Activated CD8-positive, alpha-beta memory T cell treated with anti-CD3 and anti-CD28 coated beads, Interleukin-2, amount 10 ng/mL, durations not matched to agents 7 days and 5 days (primary cell): ENCODE data around the gene ZNF317. TPM values are rescaled to one million over a fixed set of nuclear protein-coding genes. Genes with fewer than 3 reads are reported as not detected.

Experiments
- ATAC-seq: fragments of 150-1000 bp; cut with Tn5 transposase; one replicate; pipeline ENCODE4 v1.10.0; 2021; ENCODE audit warnings: moderate library complexity
- CTCF ChIA-PET: fragments of 350-600 bp; sonication (Branson Sonifier 250); formaldehyde crosslinking; loops from one replicate; lab custom pipeline; 2021; ENCODE audit warnings: antibody characterized with exemption; lab: Charles Lee
- DNase-seq: peaks from one replicate; pipeline ENCODE4 v3.0.0-alpha.2; 2020
- H3K27ac Mint-ChIP-seq: one replicate; pipeline ENCODE4 v1.8.0; 2021; ENCODE audit warnings: mild to moderate bottlenecking, mixed read lengths
- H3K27me3 Mint-ChIP-seq: one replicate; pipeline ENCODE4 v1.8.0; 2021; ENCODE audit warnings: mixed read lengths
- H3K36me3 Mint-ChIP-seq: one replicate; pipeline ENCODE4 v1.8.0; 2021; ENCODE audit warnings: mild to moderate bottlenecking, mixed read lengths
- H3K4me1 Mint-ChIP-seq: one replicate; pipeline ENCODE4 v1.8.0; 2021; ENCODE audit warnings: mixed read lengths
- H3K4me3 Mint-ChIP-seq: one replicate; pipeline ENCODE4 v1.8.0; 2021; ENCODE audit warnings: mild to moderate bottlenecking, moderate library complexity, mixed read lengths
- H3K9me3 Mint-ChIP-seq: one replicate; pipeline ENCODE4 v1.8.0; 2022; ENCODE audit warnings: low read depth, mixed read lengths
- total RNA-seq, 2 experiments: library from RNA; stranded (reverse); gene quantifications; one replicate each; pipeline ENCODE4 v1.2.3, GENCODE V29; 2021

The ZNF317 gene
- 10 to 100 TPM; 36.8 to 44.5 TPM for total RNA-seq

GRCh38 chr19:9140159-9140874, at the start of gene ZNF317:
Gene ZNF317 (plus strand): TSS chr19:9140397. CDS start chr19:9156017, 15,620 bp downstream.
- H3K27ac Mint-ChIP-seq = peak within 1 kb of the TSS; percentile 94
- peak within 1 kb of the TSS; percentile 100 for H3K4me3 Mint-ChIP-seq
- H3K36me3 Mint-ChIP-seq = peaks cover 38% of the 10 kb centered on the region
- H3K27me3 Mint-ChIP-seq = no peaks in the 10 kb centered on the region
- DNase-seq (peak; percentile 95), ATAC-seq (peak; percentile 96)
- H3K4me1 Mint-ChIP-seq = peaks cover 33% of the 10 kb centered on the region
- CTCF ChIA-PET = no interaction called here
- peaks cover 9% of the 10 kb centered on the region for H3K9me3 Mint-ChIP-seq

DNA sequence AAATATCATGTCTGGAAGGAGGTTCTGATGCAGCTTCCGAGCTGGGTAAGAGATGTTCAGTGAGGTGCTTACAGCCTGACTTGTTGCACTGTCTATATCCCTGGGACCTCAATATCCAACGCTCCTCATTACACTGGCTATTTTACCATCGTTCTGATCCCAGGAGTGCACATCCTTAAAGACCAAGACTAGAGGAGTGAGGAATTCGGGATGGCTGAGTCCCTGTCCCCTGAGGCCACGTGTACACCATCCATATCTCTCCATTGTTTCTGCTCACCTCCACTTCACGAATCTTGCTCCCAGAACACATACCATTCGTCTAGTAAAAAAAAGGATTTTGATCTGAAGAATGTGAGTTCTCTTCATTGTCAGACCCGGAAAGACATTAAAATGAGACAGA, 32.8 kb upstream of the ZNF317 start, which contains the start of gene OR7G2:
OR7G2 (minus strand) TSS at position 101 of the 400 bp plus-strand sequence. CDS start 4,232 bp downstream, outside the sequence.
- no peaks in the 10 kb centered on the region for H3K4me1 Mint-ChIP-seq
- H3K27me3 Mint-ChIP-seq = peaks cover 3% of the 10 kb centered on the region
- H3K36me3 Mint-ChIP-seq = no peaks in the 10 kb centered on the region
- CTCF ChIA-PET = no interaction called here
- H3K4me3 Mint-ChIP-seq = no peak within 1 kb of the TSS
- H3K27ac Mint-ChIP-seq = no peak within 1 kb of the TSS
- ATAC-seq (no peak), DNase-seq (no peak)
- H3K9me3 Mint-ChIP-seq = no peaks in the 10 kb centered on the region

DNA sequence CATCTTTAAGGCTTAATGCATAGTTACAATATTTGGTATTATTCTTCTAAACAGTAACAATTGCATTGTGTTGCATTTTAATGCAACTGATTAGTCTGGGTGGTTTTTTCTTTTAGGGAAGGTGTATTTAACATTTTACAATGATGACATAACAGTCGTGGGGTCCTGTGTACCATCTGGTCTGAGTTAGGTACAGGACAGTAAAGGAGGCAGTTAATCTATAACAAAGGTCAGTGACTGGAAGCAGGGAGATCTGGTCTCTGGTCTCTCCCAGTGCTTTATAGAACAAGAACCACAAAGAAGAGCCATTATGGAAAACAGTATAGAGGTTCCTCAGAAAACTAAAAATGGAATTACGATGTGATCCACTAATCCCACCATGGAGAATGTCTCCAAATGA, 30.2 kb upstream of the ZNF317 start:
- Mint-ChIP-seq H3K36me3 (no peaks in the 10 kb centered on the region), H3K27ac (no peak overlapping the region), H3K9me3 (no peaks in the 10 kb centered on the region), H3K4me1 (no peaks in the 10 kb centered on the region), H3K4me3 (no peak overlapping the region), H3K27me3 (peaks cover 3% of the 10 kb centered on the region)
- ATAC-seq (no peak), DNase-seq (no peak)
- CTCF ChIA-PET = no interaction called here

DNA sequence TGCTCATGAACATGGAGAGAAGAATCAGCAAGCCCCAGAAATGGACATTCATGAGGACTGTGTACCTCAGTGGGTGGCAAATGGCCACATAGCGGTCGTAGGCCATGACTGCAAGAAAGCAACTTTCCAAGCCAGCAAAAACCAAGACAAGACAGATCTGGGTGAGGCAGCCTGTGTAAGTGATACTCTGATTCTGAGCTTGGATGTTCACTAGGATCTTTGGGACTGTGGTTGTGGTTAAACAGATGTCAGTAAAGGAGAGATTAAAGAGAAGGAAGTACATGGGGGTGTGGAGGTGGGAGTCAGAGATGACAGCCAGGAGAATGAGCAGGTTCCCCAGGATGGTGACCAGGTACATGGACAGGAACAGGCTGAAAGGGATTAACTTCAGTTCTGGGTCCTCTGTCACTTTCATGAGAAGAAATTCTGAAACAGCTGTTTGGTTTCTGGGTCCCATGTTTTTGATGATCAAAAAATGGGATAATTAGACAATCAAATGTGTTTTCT, 24.8 kb upstream of the ZNF317 start, which contains the start of gene OR7G1:
OR7G1 (minus strand) TSS at position 457 of the 507 bp plus-strand sequence; CDS start at position 457, 0 bp downstream.
- H3K9me3 Mint-ChIP-seq = no peaks in the 10 kb centered on the region
- H3K4me3 Mint-ChIP-seq = no peak within 1 kb of the TSS
- CTCF ChIA-PET = no interaction called here
- H3K4me1 Mint-ChIP-seq = no peaks in the 10 kb centered on the region
- H3K27ac Mint-ChIP-seq = no peak within 1 kb of the TSS
- no peaks in the 10 kb centered on the region for H3K36me3 Mint-ChIP-seq
- peaks cover 2% of the 10 kb centered on the region for H3K27me3 Mint-ChIP-seq
- no peak for DNase-seq
- no peak for ATAC-seq

- Mint-ChIP-seq H3K36me3 (no peaks in the 10 kb centered on the region), H3K27me3 (peaks cover 2% of the 10 kb centered on the region), H3K4me3 (no peak overlapping the region), H3K27ac (no peak overlapping the region), H3K4me1 (no peaks in the 10 kb centered on the region), H3K9me3 (no peaks in the 10 kb centered on the region)
- DNase-seq = no peak
- no peak for ATAC-seq
- CTCF ChIA-PET = no interaction called here
Observed at GRCh38 chr19:9116547-9116946, 23.6 kb upstream of the ZNF317 start.

- CTCF ChIA-PET = no interaction called here
- Mint-ChIP-seq H3K9me3 (no peaks in the 10 kb centered on the region), H3K36me3 (no peaks in the 10 kb centered on the region), H3K27ac (no peak within 1 kb of the TSS), H3K4me3 (no peak within 1 kb of the TSS), H3K4me1 (peaks cover 8% of the 10 kb centered on the region), H3K27me3 (no peaks in the 10 kb centered on the region)
- DNase-seq (no peak), ATAC-seq (no peak)
Observed at GRCh38 chr19:9126900-9127405, 13.2 kb upstream of the ZNF317 start, which contains the start of gene OR7G3. Gene OR7G3 (minus strand): TSS chr19:9126950. CDS start chr19:9126950, 0 bp downstream.

DNA sequence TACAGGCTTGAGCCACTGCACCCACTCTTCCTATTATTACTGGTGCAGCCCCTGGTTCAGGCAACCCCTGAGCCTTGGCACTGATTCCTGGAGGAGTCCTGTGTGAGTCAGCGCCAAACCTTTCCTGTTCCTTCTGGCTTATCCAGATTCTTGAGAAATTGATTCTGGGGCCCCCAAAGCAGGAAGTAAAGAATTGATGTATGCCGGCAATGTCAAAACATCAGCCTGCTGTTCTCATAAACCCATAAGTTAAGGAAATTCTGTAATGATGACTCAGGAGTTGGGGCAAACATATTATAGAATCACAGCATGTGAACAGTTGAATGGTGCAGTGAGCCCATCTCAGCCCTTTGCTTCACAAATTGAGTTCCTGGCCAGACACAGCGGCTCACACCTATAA, 12.0 kb upstream of the ZNF317 start:
- CTCF ChIA-PET = no interaction called here
- H3K9me3 Mint-ChIP-seq = no peaks in the 10 kb centered on the region
- DNase-seq (no peak), ATAC-seq (no peak)
- H3K27ac Mint-ChIP-seq = no peak overlapping the region
- H3K4me1 Mint-ChIP-seq = peaks cover 8% of the 10 kb centered on the region
- H3K27me3 Mint-ChIP-seq = no peaks in the 10 kb centered on the region
- no peak overlapping the region for H3K4me3 Mint-ChIP-seq
- no peaks in the 10 kb centered on the region for H3K36me3 Mint-ChIP-seq

GRCh38 chr19:9130965-9131364, 9.2 kb upstream of the ZNF317 start:
- H3K27me3 Mint-ChIP-seq = no peaks in the 10 kb centered on the region
- no peak overlapping the region for H3K4me3 Mint-ChIP-seq
- DNase-seq (no peak), ATAC-seq (no peak)
- peaks cover 8% of the 10 kb centered on the region for H3K4me1 Mint-ChIP-seq
- H3K9me3 Mint-ChIP-seq = no peaks in the 10 kb centered on the region
- CTCF ChIA-PET = no interaction called here
- H3K36me3 Mint-ChIP-seq = no peaks in the 10 kb centered on the region
- peak overlapping the region; percentile 4 for H3K27ac Mint-ChIP-seq

- H3K36me3 Mint-ChIP-seq = no peaks in the 10 kb centered on the region
- no peak overlapping the region for H3K4me3 Mint-ChIP-seq
- H3K4me1 Mint-ChIP-seq = peaks cover 13% of the 10 kb centered on the region
- ATAC-seq (no peak), DNase-seq (no peak)
- CTCF ChIA-PET = interaction anchor here (0.8 to 0.9 kb wide), 2 partner anchors 38 to 74 kb away, joined by 3 to 4 read pairs; no protein-coding TSS in a partner anchor
- no peaks in the 10 kb centered on the region for H3K9me3 Mint-ChIP-seq
- H3K27me3 Mint-ChIP-seq = no peaks in the 10 kb centered on the region
- no peak overlapping the region for H3K27ac Mint-ChIP-seq
Observed at GRCh38 chr19:9132422-9132821, 7.8 kb upstream of the ZNF317 start.

GRCh38 chr19:9139609-9140158, 513 bp upstream of the ZNF317 start:
- DNase-seq (no peak), ATAC-seq (peak; percentile 2)
- peaks cover 4% of the 10 kb centered on the region for H3K9me3 Mint-ChIP-seq
- H3K4me1 Mint-ChIP-seq = peaks cover 33% of the 10 kb centered on the region
- peaks cover 32% of the 10 kb centered on the region for H3K36me3 Mint-ChIP-seq
- H3K27me3 Mint-ChIP-seq = no peaks in the 10 kb centered on the region
- peak overlapping the region; percentile 94 for H3K27ac Mint-ChIP-seq
- CTCF ChIA-PET = no interaction called here
- H3K4me3 Mint-ChIP-seq = peak overlapping the region; percentile 100

GRCh38 chr19:9144920-9145319, 4.7 kb downstream of the ZNF317 start:
- CTCF ChIA-PET = no interaction called here
- DNase-seq (no peak), ATAC-seq (no peak)
- H3K9me3 Mint-ChIP-seq = peaks cover 28% of the 10 kb centered on the region
- H3K4me3 Mint-ChIP-seq = no peak overlapping the region
- H3K27ac Mint-ChIP-seq = no peak overlapping the region
- peaks cover 80% of the 10 kb centered on the region for H3K36me3 Mint-ChIP-seq
- H3K4me1 Mint-ChIP-seq = peaks cover 30% of the 10 kb centered on the region
- no peaks in the 10 kb centered on the region for H3K27me3 Mint-ChIP-seq

DNA sequence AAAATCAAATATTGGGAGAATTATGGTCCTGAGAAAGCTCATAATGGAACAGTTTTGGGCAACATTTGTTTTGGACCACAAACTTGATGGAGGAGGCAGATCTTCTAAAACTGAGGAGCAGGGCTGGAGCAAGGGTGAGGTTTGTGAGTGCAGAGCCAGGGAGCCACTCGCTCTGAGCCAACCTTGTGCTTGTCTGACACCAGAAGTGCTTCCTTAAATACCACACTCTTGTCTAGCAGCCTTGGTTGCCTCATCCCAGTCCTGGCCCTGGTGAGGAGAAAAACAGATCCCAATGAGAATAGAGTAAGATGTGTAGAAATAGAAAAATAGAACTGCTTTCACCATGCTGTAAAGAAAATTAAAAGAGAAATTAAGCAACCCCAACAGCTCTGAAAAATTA, 6.7 kb downstream of the ZNF317 start:
- peaks cover 36% of the 10 kb centered on the region for H3K9me3 Mint-ChIP-seq
- ATAC-seq = no peak

DNA sequence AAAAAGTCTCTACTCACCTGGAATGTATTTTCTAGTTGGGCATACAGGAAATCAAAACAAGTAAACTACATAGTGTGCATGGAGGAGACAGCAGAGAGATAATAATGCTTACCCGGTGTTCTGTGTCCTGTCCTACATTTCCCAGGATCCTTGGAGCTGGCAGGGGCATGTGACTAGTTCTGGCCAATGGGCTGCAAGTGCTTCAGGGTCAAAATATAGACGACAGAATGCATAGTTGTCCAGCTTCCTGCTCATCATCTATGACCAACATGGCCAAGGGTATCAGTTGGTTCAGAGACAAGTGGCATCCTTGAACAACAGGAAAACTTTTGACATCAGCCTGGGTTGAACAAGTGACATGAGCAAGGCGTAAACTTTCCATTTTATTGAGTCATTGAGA, 8.5 kb downstream of the ZNF317 start:
- CTCF ChIA-PET = no interaction called here
- Mint-ChIP-seq H3K4me3 (no peak overlapping the region), H3K27me3 (no peaks in the 10 kb centered on the region), H3K27ac (no peak overlapping the region), H3K36me3 (peaks cover 92% of the 10 kb centered on the region), H3K9me3 (peaks cover 43% of the 10 kb centered on the region), H3K4me1 (peaks cover 21% of the 10 kb centered on the region)
- ATAC-seq (no peak), DNase-seq (no peak)

More for the DNA sequence above, 6.7 kb downstream of the ZNF317 start:
- H3K4me3 Mint-ChIP-seq = no peak overlapping the region
- no peak overlapping the region for H3K27ac Mint-ChIP-seq
- CTCF ChIA-PET = interaction anchor here (0.7 kb wide), 1 partner anchor 60 kb away, joined by 3 read pairs; no protein-coding TSS in a partner anchor
- peaks cover 92% of the 10 kb centered on the region for H3K36me3 Mint-ChIP-seq
- no peak for DNase-seq
- no peaks in the 10 kb centered on the region for H3K27me3 Mint-ChIP-seq
- H3K4me1 Mint-ChIP-seq = peaks cover 29% of the 10 kb centered on the region
